ENCODE results near the gene DENND1A. TPM values are rescaled to one million over a fixed set of nuclear protein-coding genes. Genes with fewer than 3 reads are reported as not detected.

The DENND1A gene
- total and polyA plus RNA-seq, 2 of the 13 experiments (the other 11 are each of a cell fraction or from before 2014, with no cell fraction given), result 14.8 to 30.1 TPM

DNA sequence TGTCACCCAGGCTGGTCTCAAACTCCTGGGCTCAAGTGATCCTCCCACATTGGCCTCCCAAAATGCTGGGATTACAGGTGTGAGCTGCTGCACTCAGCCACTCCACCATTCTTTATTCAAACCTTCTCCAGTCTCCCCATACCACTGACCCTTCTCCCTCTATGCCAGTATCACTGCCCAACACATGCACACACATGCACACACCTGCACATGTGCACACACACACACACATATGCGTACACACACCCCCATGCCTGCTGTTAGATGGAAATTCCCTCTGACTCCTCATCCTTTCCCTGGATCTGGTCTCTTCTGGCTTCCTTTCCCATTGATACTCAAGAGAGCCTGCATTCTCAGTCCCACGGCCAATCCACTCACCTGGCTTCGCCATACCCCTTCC, 404.0 kb downstream of the DENND1A start:
- H3K36me3 ChIP-seq (replicated peaks in 1 of 2; ENCODE audit: control insufficient read depth in 1 of 2, insufficient read depth in 2 of 2, low read length in 2 of 2), result peaks cover 2 to 4% of the 10 kb centered on the region in 2 experiments; a peak in 2 of 5 replicates
- DNase-seq (ENCODE audit: low spot score) (no peak), ATAC-seq (peak; percentile 24; the same call in 2 of the 3 replicates), FAIRE-seq (no peak)
- H3K4me1 ChIP-seq (ENCODE audit: insufficient read depth, low read length), result peaks cover 18% of the 10 kb centered on the region
- no peaks in the 10 kb centered on the region for H3K27me3 ChIP-seq (ENCODE audit: control insufficient read depth in 1 of 2, insufficient read depth in 2 of 2, low read length in 2 of 2)
- WGBS (ENCODE audit: low lambda C conversion rate), result 97% methylated on average over 3 of the region's 3 CpGs
- no peaks in the 10 kb centered on the region for H4K20me1 ChIP-seq (ENCODE audit: insufficient read depth, low read length)
- no peak overlapping the region for H3K9ac ChIP-seq (ENCODE audit: insufficient read depth, low read depth, low read length)
- H3K4me3 ChIP-seq (replicated peaks in 1 of 3; ENCODE audit: insufficient read depth in 1 of 3, low read depth in 2 of 3, low read length in 3 of 3), result no peak overlapping the region
- no peak overlapping the region for H2AFZ ChIP-seq (ENCODE audit: low read length)
- BruUV-seq (replicated peaks), result no TSS peak
- TF ChIP-seq, protein P1, sequence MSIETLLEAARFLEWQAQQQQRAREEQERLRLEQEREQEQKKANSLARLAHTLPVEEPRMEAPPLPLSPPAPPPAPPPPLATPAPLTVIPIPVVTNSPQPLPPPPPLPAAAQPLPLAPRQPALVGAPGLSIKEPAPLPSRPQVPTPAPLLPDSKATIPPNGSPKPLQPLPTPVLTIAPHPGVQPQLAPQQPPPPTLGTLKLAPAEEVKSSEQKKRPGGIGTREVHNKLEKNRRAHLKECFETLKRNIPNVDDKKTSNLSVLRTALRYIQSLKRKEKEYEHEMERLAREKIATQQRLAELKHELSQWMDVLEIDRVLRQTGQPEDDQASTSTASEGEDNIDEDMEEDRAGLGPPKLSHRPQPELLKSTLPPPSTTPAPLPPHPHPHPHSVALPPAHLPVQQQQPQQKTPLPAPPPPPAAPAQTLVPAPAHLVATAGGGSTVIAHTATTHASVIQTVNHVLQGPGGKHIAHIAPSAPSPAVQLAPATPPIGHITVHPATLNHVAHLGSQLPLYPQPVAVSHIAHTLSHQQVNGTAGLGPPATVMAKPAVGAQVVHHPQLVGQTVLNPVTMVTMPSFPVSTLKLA (IDR thresholded peaks at IDR 0.05), result peak; percentile 54
- TF ChIP-seq, protein P2, sequence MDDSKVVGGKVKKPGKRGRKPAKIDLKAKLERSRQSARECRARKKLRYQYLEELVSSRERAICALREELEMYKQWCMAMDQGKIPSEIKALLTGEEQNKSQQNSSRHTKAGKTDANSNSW (CRISPR knock-in tag; IDR thresholded peaks at IDR 0.05; ENCODE audit: borderline replicate concordance), result no peak
- POLR2A ChIA-PET, result no interaction called here
- CTCF ChIA-PET (ENCODE audit: low intra/inter-chr PET ratio, low total read pairs), result no interaction called here
- in situ Hi-C loops (cut with HindIII; ENCODE audit: extremely low pct_ligation_motif_present, low pct_unique_long_range_greater_than_20kb) (no loop called here), intact Hi-C loops (cut with micrococcal nuclease; ENCODE audit: unreplicated experiment) (no loop called here)
- no peaks in the 10 kb centered on the region for H3K79me2 ChIP-seq (ENCODE audit: insufficient read depth, low read length)
- peaks cover 8% of the 10 kb centered on the region for H3K9me3 ChIP-seq (ENCODE audit: low read length)
- no peak overlapping the region for H3K4me2 ChIP-seq (ENCODE audit: low read depth, low read length)
- no peak overlapping the region for H3K27ac ChIP-seq (ENCODE audit: extremely low read length, insufficient read depth, low read length)

DNA sequence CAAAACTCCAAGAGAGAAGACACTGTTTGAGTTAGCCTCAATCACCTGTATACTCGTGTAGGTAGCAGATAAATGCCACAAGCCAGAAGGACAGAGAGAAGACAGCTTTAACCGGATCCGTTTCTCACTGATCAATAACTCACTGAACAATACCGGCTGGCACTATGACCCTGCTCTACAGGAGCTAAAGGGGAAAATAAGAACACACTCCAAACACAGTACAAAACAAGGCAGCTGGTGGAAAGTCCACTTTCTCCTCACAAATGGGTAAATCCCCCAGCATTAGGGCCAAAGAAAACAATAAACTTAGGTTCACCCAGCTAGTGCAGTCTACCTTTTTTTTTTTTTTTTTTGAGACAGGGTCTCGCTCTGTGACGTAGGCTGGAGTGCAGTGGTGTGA, 404.5 kb downstream of the DENND1A start:
- CTCF ChIA-PET (ENCODE audit: low intra/inter-chr PET ratio, low total read pairs), result no interaction called here
- Histone ChIP-seq H3K79me2 (ENCODE audit: insufficient read depth, low read length) (no peaks in the 10 kb centered on the region), H3K4me1 (ENCODE audit: insufficient read depth, low read length) (peaks cover 18% of the 10 kb centered on the region), H3K4me3 (replicated peaks in 1 of 3; ENCODE audit: insufficient read depth in 1 of 3, low read depth in 2 of 3, low read length in 3 of 3) (no peak overlapping the region), H2AFZ (ENCODE audit: low read length) (no peak overlapping the region), H4K20me1 (ENCODE audit: insufficient read depth, low read length) (no peaks in the 10 kb centered on the region), H3K27ac (ENCODE audit: extremely low read length, insufficient read depth, low read length) (peak overlapping the region; percentile 28), H3K27me3 (ENCODE audit: control insufficient read depth in 1 of 2, insufficient read depth in 2 of 2, low read length in 2 of 2) (no peaks in the 10 kb centered on the region), H3K9ac (ENCODE audit: insufficient read depth, low read depth, low read length) (no peak overlapping the region), H3K36me3 (replicated peaks in 1 of 2; ENCODE audit: control insufficient read depth in 1 of 2, insufficient read depth in 2 of 2, low read length in 2 of 2) (peaks cover 2 to 4% of the 10 kb centered on the region in 2 experiments; a peak in 2 of 5 replicates), H3K4me2 (ENCODE audit: low read depth, low read length) (no peak overlapping the region), H3K9me3 (ENCODE audit: low read length) (peaks cover 7% of the 10 kb centered on the region)
- FAIRE-seq, result no peak
- peak; percentile 77 for ATAC-seq
- intact Hi-C loops (cut with micrococcal nuclease; ENCODE audit: unreplicated experiment), result no loop called here
- 55% methylated on average over 6 of the region's 6 CpGs for WGBS (ENCODE audit: low lambda C conversion rate)
- POLR2A ChIA-PET, result no interaction called here
- DNase-seq (ENCODE audit: low spot score), result no peak
- no TSS peak for BruUV-seq (replicated peaks)
- in situ Hi-C loops (cut with HindIII; ENCODE audit: extremely low pct_ligation_motif_present, low pct_unique_long_range_greater_than_20kb), result no loop called here
- TF ChIP-seq HNF4A (CRISPR knock-in tag; IDR thresholded peaks at IDR 0.05) (0 out of 2 replicates have a peak, but pooled peaks have one; percentile 12), SALL1 (CRISPR knock-in tag; IDR thresholded peaks at IDR 0.05) (no peak), RBM22 (optimal IDR thresholded peaks at IDR 0.05; ENCODE audit: low read length) (no peak), HDAC6 (IDR thresholded peaks at IDR 0.05; ENCODE audit: low read depth, low read length) (no peak), SIN3A (IDR thresholded peaks at IDR 0.05; ENCODE audit: borderline replicate concordance, low read depth, low read length) (no peak), ZNF768 (CRISPR knock-in tag; IDR thresholded peaks at IDR 0.05) (no peak), SOX6 (IDR thresholded peaks at IDR 0.05) (no peak), SOX6 (CRISPR knock-in tag; IDR thresholded peaks at IDR 0.05) (peak; percentile 58)
- TF ChIP-seq, protein P3, sequence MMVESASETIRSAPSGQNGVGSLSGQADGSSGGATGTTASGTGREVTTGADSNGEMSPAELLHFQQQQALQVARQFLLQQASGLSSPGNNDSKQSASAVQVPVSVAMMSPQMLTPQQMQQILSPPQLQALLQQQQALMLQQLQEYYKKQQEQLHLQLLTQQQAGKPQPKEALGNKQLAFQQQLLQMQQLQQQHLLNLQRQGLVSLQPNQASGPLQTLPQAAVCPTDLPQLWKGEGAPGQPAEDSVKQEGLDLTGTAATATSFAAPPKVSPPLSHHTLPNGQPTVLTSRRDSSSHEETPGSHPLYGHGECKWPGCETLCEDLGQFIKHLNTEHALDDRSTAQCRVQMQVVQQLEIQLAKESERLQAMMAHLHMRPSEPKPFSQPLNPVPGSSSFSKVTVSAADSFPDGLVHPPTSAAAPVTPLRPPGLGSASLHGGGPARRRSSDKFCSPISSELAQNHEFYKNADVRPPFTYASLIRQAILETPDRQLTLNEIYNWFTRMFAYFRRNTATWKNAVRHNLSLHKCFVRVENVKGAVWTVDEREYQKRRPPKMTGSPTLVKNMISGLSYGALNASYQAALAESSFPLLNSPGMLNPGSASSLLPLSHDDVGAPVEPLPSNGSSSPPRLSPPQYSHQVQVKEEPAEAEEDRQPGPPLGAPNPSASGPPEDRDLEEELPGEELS (CRISPR knock-in tag; IDR thresholded peaks at IDR 0.05), result 0 out of 2 replicates have a peak, but pooled peaks have one; percentile 14
- TF ChIP-seq, protein P4, sequence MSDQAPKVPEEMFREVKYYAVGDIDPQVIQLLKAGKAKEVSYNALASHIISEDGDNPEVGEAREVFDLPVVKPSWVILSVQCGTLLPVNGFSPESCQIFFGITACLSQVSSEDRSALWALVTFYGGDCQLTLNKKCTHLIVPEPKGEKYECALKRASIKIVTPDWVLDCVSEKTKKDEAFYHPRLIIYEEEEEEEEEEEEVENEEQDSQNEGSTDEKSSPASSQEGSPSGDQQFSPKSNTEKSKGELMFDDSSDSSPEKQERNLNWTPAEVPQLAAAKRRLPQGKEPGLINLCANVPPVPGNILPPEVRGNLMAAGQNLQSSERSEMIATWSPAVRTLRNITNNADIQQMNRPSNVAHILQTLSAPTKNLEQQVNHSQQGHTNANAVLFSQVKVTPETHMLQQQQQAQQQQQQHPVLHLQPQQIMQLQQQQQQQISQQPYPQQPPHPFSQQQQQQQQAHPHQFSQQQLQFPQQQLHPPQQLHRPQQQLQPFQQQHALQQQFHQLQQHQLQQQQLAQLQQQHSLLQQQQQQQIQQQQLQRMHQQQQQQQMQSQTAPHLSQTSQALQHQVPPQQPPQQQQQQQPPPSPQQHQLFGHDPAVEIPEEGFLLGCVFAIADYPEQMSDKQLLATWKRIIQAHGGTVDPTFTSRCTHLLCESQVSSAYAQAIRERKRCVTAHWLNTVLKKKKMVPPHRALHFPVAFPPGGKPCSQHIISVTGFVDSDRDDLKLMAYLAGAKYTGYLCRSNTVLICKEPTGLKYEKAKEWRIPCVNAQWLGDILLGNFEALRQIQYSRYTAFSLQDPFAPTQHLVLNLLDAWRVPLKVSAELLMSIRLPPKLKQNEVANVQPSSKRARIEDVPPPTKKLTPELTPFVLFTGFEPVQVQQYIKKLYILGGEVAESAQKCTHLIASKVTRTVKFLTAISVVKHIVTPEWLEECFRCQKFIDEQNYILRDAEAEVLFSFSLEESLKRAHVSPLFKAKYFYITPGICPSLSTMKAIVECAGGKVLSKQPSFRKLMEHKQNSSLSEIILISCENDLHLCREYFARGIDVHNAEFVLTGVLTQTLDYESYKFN (CRISPR knock-in tag; conservative IDR thresholded peaks at IDR 0.05), result peak; percentile 41; the same call in 1 of the 2 replicates
